CD4-positive, alpha-beta T cell treated with Interleukin-21 for 1 hour (primary cell): Measurements from ENCODE around the gene TMPRSS3.

Experiments used
- DNase-seq: peaks from one replicate; pipeline ENCODE4 v3.0.0-alpha.2; 2020

The TMPRSS3 gene

DNA sequence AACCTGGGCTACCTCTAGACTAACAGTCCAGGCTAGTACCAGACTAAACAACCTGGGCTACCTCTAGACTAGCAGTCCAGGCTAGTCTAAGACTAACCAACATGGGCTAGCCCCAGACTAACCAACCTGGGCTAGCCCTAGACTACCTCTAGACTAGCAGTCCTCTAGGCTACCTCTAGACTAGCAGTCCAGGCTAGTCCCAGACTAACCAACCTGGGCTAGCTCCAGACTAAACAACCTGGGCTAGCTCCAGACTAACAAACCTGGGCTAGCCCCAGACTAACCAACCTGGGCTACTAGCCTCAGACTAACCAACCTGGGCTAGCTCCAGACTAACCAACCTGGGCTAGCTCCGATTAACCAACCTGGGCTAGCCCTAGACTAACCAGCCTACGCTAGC is 47.1 kb downstream of the TMPRSS3 start:
- no peak for DNase-seq

- no peak for DNase-seq
These were observed 48.1 kb downstream of the TMPRSS3 start for GRCh38 chr21:42347601-42348327.

GRCh38 chr21:42346866-42347600 is 48.8 kb downstream of the TMPRSS3 start:
- no peak for DNase-seq

DNA sequence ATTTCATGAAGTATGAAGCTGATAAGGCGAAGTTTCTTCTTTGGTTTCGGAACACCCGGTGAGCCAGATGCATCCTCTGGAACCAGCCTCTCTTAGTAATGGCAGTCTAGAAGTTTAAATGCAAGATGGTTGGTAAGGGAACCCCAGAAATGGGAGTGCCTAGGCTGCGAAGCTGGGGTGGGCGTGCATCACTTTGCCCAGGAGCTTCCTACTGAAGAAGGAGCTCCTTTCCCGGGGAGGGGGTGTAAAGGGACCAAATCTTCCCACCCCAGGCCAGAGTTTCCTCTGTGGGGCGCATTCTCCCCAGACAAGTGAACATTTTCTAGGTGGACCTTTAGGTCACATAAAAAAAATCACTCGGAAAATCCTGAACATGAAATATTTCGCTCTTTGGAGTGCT is 49.4 kb downstream of the TMPRSS3 start:
- no peak for DNase-seq

- DNase-seq, result no peak
These were observed 51.2 kb downstream of the TMPRSS3 start for GRCh38 chr21:42344631-42345030.

DNA sequence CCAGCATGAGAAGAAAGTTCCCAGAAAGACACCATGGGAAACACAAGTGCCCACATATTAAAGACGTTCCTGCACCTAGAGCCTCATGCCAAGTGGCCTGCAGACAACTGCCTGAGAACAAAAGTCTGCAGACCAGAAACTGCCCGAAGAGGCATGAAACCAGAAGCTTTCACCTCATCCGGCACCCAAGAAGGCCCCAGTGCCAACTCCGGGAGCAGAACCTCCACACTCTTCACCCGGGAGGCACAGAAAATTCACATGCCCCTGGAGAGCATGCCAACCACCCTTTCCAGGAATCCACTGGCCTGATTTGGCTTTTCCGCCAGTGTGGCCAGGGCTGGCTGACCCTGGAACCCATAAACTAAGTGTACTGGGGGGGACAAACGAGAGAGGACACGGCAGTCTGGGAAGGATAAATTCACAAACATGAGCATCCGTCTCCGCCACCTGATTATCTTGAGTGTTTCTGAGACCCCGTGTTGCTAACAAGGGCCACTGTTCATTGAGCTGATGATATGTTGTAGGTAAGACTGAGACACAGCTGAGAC is 51.8 kb downstream of the TMPRSS3 start:
- DNase-seq, result no peak

DNA sequence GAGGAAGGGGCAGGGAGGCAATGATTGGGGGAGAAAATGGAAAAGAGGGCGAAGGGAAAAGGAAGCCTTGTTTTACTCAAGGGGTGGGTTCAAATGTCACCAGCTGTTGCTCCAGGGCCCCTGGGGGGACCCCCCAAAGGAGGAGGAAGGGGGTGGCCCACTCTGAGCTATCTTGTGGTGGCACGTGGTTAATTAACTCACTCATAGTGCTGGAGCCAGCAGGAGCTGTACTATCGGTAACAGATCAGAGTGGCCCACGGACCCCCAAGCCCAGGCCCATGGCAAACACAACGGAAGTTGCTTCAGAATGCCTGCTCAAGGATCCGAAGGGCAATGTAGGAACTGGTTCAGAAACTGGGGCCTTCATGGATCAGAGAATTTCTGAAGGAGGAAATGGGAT is 52.3 kb downstream of the TMPRSS3 start:
- no peak for DNase-seq

DNA sequence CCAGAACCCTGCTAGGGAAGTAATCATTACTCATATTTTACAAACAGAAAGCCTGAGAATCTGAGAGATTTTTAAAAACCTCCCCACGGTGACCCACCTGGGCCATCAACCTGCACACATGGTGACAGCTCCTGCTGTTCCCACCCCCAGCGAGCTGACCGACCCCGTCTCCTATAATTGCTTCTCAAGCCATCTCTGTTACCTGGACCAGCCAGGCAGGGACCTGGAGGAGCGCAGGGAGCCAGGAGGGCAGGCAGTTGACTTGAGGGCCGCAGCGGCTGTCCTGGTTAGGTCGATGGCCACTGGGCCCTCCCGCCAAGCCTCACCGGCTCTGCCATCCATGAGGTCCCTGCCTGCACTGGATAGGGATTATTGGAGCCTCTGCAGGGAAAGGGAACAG is 52.8 kb downstream of the TMPRSS3 start:
- no peak for DNase-seq

- DNase-seq, result no peak
These were observed 53.9 kb downstream of the TMPRSS3 start for GRCh38 chr21:42341776-42342542.

DNA sequence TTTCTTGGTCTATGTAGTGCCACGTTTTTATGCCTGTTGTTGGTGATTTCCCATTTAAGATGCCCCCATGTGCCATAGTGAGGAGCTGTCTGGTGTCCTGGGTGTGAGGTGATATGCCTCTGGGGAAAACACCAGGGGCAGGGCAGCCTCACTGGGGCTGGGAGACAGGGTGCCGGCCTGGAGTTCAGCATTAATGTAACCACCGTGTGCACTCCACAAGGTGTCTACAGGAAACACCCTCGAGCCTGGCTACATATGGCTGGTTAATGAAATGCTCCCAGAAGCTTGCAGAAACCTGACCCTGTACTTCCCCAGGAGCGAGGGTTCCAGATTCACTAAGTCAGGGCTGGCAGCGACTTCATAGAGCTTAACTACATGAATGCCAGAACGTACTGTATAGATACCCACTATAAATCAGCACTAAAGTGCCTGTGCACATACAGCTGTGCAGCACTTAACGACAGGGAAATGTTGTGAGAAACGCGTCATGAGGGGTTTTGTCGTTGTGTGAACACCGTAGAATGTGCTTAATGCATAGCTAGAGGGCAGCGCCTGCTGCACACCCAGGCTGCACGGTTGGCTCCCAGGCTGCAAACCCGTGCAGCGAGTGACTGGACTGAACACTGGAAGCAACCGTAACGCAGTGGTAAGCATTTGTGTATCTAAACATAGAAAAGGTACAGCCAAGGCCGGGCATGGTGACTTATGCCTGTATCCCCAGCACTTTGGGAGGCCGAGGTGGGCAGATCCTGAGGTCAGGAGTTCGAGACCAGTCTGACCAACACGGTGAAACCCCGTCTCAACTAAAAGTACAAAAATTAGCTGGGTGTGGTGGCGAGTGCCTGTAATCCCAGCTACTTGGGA is 55.4 kb downstream of the TMPRSS3 start:
- DNase-seq, result no peak

- DNase-seq, result no peak
These were observed 56.8 kb downstream of the TMPRSS3 start for GRCh38 chr21:42338729-42339715.

DNA sequence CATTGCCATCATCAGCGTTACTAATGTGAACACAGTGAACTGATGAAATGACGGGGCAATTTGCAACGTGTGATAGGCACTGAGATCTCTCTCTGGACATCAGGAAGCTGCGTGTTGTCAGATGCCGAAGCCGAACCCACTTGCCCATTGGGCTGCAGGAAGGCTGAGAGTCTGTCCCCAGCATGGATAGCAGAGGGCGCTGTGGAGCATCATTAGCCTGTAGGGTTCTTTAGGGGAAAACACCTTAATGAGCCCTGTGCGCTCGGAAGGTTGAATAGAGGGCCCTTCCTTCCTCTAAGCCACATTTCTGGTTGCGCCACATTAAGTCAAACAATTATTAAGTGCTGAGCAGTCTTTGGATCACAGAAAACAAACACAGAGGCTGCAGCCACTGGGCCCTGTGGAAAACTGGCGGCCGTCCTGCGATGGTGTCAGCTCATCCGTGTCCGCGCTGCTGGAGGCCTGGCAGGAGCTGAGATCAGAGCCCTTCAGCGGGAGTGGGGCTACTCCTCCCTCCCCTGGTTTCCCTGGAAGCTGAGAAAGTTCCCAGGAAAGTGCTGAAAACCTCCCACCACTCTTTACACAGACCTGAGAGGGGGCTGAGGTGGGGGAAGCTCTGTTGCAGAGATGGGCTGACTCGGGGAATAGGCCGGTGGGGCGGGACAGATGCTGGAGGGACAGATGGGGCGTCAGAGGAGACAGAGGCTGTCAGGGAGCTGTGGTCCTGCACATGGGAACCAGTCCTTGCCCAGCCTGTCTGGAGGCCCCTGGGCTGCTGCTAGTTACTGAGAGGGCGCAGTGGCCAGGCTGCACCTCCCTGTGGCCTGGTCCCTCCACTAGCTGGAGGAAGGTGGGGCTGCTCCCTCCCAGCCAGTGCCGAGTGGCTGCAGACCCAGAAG is 57.8 kb downstream of the TMPRSS3 start:
- DNase-seq, result peak; percentile 84

- no peak for DNase-seq
These were observed 58.6 kb downstream of the TMPRSS3 start for GRCh38 chr21:42337276-42337675.

DNA sequence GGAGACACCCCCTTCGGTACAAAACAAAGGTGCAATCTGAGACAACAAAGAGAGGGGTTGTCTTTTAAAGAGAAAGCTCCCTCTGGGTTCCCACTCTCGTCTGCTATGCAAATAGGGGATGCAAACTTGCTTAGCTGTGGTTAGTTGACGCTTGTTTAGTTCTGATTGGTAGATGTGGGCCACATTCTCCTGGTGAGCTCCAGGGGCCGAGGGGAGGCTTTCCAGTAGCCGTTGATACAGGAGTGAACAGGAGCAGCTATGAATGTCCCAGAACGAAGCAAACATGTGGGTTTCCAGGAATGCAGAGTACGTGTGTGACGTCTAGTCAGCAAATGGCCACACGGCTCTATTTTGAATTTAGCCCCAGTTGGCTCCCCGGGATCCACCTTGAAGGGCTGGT is 59.8 kb downstream of the TMPRSS3 start:
- no peak for DNase-seq

GRCh38 chr21:42332557-42333317 is 63.1 kb downstream of the TMPRSS3 start:
- no peak for DNase-seq

DNA sequence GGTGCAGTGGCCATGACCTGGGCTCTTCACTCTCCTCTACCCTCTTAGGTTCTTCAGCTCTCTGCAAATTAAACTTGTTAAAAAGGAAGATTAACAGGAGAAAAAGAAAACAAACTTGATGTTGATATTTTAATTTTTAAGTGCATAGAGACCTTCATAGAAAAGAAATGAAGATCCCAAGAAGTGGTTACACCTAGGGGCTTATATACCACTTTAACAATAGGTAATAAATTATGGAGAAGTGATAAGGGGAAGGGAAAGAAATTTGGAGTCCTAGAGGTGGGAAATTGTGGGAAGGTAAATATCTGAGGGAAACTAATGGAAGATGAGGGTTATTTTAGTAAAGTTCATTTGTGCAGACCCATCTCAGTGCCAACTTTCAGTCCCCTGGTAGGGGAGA is 64.2 kb downstream of the TMPRSS3 start:
- no peak for DNase-seq

- no peak for DNase-seq
These were observed 65.2 kb downstream of the TMPRSS3 start for GRCh38 chr21:42330380-42331371.

GRCh38 chr21:42324896-42325295 is 71.0 kb downstream of the TMPRSS3 start:
- DNase-seq, result no peak
